NCI-H510A (cell line): ENCODE data around the gene SLF1.

Source experiments
- DNase-seq: peaks from one replicate; lab custom pipeline; 2025; lab: John Stamatoyannopoulos, UW

Gene SLF1

GRCh38 chr5:94711785-94712184, 93.3 kb downstream of the SLF1 start:
- DNase-seq = no peak

GRCh38 chr5:94715768-94716167, 97.3 kb downstream of the SLF1 start:
- DNase-seq = no peak

- no peak for DNase-seq
Measured at GRCh38 chr5:94725142-94725541, 106.7 kb downstream of the SLF1 start.

- no peak for DNase-seq
Measured at GRCh38 chr5:94731471-94731870, 113.0 kb downstream of the SLF1 start.

- DNase-seq = no peak
Measured at GRCh38 chr5:94736498-94736897, 118.0 kb downstream of the SLF1 start.

- DNase-seq = no peak
Measured at GRCh38 chr5:94740286-94740685, 121.8 kb downstream of the SLF1 start.

- no peak for DNase-seq
Measured at GRCh38 chr5:94742852-94743251, 124.4 kb downstream of the SLF1 start.

- DNase-seq = no peak
Measured at GRCh38 chr5:94744906-94745305, 126.4 kb downstream of the SLF1 start.

GRCh38 chr5:94745786-94746730, 127.6 kb downstream of the SLF1 start:
- DNase-seq = no peak

GRCh38 chr5:94746731-94747124, 128.3 kb downstream of the SLF1 start:
- no peak for DNase-seq
